LoVo (cell line): ENCODE measurements around the gene TBX18.

Experiments
- DNase-seq: peaks from one replicate; pipeline ENCODE4 v3.0.0-alpha.2; 2016; ENCODE audit warnings: low spot score

Gene TBX18

DNA sequence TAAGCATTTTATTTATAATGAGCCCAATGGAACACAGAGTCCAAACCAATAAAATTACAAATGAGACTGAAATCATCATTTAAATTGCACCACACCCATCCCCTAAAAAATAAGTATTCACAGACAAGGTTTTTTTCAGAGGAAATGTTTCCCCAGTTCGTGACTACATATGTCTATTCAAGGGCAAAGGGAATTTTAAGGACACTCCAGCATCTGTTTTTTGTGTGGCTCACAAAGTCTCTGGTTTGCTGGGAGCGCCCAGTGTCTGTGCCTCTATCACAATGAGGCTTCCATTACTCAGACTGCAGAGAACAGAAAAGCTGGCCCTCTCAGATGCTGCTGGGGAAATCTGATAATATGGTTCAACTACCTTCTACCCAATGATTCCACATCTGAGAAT, 16.0 kb downstream of the TBX18 start:
- DNase-seq: no peak

DNA sequence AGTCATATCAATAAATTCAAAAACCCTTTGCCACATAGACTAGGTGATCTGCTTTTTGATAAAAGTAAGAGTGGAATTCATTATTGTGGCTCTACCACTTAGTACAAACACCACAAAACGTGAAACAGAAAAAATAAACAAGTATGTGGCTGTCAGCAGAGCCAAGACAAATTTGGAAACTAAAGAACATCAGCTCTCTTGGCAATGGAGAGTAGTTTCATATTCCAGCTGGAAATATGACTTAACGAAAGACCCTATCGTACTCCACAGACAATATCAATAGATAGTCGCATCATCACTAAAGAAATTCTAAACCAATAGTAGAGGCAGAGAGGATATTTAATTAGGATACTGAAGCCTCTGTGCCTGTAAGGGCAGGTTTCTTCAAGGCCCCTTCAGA, 20.8 kb downstream of the TBX18 start:
- DNase-seq: no peak

DNA sequence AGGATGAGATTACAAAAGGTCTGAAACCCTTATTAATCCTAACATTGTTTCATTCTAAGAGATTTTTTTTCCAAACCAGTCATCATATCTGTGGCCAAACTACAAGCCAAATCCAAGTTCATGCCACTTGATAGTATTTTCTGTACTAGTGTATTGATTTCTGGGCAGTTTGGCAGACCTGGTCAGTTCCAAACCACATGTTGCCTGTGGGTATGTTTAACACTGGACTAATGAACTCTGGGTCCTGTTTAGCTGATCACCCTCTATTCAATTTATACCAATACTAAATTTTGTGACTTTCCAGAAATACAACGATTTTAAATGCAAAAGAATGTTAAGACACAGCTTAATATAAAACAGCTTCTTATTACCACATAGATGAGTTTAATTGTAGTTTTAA, 24.0 kb downstream of the TBX18 start:
- no peak for DNase-seq

DNA sequence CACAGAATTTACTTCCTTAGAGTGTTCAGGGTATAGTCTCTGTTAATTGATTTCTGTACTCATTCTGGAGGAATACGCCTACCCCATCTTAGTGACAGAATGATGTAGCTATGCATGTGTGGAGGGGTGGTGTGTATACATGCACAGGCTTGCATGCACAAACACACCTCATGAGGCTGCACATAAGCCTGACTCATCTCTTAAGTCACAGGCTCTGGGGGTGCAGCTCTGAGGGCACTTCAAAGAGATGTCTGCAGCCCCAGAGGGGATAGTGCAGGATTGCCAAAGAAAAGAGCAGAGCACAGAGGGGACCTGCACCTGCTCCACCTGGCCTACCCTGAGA, 24.6 kb downstream of the TBX18 start:
- DNase-seq: no peak

DNA sequence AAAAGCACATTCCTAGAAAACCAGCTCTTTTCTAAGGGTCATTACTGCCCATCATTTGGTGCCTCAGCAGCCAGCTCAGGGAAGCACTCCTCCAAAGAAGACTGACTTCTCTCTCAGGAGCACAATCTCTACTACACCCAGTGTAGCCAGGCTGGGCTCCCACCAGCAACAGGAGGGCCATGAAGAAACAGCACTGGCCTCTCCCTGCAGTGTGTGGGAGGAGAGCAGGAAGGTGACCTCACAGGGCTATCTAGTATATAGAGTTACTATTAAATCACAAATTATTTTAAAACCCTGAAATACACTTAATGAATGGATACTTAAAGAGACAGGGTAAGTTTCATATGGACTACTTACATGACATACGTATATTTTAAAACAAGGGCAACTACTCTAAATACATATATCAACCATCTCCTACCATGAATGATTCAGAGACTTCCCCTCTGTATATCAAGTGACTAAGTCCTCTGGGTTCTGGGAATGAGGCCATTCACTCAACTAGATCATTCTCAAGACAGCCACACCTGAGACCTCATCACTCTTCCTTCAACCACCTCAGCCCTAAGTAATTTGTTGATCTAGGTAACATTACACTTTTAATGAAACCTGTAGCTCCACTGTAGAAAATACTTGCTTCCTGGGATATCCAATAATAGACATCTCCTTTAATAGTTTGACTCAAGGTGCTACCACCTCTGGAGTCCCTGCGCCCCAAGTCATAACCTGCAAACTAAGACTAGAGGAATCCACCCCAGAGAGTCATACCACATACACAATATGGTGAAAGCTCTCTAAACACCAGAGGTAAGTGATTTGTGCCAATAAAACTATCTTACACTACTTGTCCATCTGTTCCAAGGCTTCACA, 25.2 kb downstream of the TBX18 start:
- DNase-seq: no peak

DNA sequence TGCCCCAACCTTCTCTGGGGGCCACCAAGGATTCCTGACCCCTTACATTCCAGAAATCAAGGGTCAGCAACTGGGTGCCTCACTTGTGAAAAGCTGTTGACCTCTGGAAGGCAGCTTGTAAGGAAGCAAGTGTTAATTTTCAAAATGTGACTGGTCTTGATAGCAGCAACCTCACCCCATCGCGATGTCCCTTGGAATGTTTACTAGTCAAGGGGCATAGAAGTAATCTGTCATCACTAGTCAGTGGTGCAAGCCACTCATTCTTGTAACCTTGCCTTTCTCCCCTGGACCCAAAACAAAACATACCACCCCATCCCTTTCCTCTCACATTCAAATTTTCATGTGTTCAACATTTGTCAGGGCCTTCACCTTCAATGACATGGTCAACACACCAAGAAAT, 30.5 kb downstream of the TBX18 start:
- DNase-seq: no peak

DNA sequence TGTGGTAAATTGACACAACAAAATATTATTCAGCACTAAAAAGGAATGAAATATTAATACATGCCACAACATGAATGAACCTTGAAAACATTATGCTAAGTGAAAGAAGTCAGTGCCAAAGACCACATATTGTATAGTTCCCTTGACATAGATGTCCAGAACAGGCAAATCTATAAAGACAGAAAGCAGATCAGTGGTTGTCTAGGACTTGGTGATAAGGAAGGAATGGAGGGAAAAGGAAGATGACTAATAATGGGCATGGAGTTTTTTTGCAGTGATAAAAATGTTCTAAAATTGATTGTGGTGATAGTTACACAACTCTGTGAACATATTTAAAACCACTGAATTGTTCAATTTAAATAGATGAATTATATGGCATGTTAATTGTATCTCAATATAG, 32.5 kb downstream of the TBX18 start:
- no peak for DNase-seq

DNA sequence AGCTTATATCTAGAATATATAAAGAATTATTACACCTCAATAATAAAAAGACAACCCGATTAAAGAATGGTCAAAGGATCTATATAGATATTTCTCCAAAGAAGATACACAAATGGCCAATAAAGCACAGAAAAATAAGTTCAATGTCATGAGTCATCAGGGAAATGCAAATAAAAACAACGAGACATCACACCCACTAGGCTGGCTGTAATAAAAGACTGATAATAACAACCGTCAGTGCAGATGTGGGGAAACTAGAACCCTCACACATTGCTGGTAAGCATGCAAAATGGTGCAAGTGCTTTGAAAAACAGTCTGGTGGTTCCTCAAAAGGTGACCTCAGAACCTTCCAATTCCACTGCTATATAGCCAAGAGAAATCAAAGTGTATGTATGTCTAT, 33.0 kb downstream of the TBX18 start:
- no peak for DNase-seq

DNA sequence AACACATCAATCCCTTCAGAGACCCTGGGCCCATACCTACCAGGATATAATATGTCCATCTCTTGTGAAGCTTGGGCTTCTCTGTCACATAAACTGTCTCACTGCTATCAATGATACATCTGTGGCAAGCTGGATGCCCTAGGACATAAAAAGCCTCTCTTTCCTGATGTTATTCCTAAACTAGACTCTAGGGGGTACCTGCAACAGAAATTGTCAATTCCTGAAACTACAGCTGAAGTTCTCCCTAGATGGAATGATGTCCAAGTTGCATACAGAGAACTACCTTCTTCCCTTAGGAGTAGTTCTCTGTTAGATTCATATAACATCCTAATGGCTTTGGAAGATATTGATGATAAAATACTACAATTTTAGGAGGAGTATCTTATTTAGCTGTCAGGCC, 35.8 kb downstream of the TBX18 start:
- DNase-seq: peak; percentile 25

DNA sequence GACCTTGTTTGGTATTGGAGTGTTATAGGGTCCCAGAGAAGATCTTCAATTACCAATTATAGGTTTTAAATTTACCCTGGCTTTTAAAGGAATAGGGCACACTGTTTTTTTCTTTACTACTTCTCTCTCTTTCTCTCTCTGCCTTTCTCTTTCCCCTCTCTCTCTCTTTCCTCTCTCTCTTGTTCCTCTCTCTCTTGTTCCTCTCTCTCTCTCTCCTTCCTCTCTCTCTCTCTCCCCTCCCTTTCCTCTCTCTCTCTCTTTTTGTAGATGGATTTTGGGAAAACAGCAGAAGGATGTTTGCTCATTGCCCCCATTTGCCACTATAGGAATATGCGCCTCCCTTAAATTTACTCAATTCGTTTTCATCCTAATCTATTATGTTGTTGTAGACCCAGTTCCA, 45.2 kb downstream of the TBX18 start:
- DNase-seq: no peak

DNA sequence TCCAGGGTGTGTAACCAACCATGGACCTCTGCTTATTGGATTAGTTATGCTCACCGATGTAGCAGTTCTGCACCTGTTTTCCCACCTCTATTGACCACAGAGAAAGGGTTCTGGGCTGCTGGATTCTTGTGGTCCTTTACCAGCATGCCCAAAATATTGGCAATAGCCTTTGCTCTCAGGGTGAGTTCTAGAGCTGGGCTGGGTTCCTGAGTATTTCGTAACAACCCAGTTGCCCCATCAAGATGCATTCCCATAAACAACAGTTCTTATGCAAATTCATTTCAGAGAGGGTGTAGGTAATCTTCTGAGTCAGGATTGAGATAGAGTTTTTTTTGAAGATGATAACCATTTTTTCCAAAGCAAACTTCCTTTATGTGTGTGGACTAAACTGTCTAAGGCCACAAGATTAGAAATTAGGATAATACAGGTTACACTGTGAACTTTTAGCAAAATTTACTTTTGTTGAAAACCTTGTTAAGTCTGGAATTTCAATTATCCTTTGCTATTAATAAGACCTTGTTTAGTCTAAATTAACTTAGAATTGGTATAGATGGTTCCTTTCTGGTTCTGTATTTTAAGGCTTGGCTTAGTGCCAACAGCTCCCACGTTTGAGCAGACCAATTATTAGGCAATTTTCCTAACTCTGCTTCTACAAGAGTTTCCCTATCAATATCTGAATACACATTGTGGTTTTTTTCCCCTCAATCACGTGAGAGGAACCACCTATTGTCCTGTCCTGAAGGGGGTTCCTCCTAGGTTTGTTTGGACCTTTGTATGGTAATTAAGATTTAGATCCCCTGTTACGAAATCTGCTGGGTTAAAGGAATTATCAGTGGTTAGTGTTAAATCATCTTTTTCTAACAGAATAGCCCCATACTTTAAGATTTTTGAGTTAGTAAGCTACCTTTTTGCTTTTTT, 46.1 kb downstream of the TBX18 start:
- DNase-seq: no peak

DNA sequence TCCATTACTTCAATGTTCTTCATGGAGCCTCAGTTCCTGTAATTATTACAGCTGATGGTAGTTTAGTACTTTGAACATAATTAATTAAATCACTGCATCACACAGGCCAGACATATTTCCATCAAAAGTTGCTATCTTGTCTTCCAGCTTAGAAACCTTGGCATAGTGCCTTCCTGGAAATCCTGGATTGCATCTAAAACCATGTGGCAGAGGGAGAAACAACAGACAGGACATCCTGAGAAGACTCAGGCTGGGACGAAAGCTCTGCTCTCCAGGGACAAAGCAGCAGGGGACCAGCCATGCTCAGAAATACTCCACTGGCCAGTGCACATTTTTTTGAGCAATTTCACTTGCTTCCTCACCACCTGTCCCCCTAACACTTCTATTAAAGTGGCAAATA, 55.3 kb downstream of the TBX18 start:
- no peak for DNase-seq

DNA sequence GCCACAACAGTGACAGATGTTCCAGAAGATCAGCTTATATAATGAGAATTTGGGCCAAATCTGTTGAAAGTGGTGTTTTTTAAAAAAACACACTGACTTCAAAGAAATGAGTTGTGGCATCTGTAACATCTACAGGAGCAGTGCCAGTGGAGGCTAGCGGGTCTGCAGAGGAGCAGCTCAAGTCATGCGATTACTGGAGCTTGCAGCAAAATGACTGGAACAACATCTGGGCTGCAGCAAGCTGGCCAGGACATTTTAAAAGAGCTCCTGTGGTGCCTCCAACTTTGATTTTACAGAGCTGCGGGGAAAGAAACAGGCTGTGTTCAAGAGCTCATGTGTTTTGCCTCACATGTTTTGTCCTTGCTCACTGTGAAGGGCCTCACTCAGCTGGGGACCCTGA, 57.2 kb downstream of the TBX18 start:
- DNase-seq: no peak

DNA sequence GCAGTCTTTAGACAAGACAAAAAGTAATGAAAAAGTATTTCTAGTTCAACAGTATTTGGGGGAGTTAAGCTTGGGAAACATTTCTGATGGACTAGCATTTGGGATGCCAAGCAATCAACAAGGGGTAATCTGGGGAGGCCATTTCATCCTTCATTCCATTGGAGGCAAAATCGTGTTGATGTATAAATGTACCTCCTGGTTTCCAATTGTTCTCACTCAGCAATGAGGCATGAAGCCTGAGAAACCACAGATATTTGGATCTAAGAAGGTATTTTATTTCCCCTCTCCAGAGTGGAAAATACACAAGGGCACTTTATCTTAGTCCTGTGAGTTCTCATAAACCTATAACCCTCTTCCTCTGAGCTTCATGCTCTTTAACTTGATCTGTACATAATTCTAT, 68.2 kb downstream of the TBX18 start:
- no peak for DNase-seq

DNA sequence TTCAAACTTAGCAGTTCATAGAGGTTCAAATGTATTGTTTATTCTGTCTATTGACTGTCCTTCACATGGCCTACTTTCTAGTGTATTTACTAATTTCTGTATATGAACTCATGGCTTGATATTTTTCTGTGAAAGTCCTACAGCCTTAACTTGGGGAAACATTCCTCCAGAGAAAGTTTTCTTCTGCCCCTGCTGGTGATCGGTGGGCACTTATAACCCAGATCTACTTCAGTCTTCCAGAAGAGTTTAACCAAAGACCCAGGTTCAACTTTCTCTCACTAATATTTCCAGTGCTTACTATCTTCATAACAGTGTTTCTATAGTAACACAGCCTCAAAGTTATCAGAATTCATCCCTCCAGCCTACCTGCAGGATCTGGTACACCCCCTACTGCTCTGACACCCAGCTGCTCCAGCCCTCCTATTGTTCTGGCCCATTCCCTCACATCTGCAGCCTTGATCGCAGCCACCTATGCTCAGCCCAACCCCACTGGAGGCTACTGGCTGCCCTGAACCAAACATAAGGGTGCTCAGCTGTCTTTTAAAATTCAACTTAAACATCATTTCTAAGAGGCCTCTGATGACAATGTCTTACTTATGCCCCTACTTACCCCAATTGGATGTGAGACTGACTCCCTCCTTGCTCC, 72.3 kb downstream of the TBX18 start:
- DNase-seq: no peak

DNA sequence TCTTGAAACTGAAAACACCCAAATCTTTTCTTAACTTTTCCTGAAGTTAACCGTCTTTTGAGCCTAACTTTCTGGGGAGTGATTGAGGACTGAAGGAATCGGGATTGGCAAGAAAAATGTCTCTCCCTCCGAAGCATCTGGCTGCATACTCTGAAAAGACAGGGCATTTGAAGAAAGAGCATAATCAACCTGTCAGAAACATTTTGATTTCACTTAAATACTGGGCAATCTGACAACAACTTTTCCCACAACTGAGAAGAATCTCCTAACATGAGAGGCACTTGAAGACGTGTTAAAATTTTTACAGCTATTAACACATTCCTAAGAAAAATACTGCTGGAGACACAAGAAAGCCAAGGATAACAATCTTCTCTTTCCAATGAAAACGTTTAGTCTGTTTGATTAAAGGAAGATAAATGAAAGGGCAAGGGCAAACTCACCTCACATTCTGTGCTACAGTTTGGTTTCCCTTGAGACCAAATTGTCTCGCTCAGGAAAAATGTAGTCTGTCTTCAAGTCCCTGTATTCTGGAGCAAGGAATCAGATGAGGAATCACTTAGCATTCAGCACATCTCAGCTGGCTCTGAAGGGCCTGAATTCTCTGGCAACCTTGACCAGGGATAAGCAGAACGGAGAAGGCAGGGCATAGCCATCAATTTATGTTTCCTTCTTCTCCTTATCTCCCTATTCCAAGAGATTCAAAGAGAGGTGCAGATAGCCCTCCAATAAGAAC, 76.1 kb downstream of the TBX18 start:
- DNase-seq: no peak

DNA sequence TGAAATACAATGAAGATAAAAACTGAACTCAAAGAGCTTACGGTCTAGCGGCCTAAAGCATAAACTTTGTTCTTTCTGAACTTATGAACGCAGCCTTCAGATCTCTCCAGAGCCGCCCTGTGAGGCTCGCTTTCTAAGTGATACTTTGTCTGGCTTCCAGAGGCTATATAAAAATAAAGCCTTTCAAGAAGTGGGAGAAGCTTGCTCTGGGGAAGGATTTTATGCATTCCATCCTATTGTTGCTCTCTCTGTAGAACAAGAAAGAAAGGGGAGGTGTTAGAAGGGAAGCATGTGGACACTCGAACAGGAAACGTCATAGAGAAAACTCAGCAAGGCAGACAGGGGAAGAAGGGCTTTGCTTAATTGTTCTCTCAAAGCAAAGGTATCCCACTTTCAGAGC, 77.0 kb downstream of the TBX18 start:
- DNase-seq: no peak

DNA sequence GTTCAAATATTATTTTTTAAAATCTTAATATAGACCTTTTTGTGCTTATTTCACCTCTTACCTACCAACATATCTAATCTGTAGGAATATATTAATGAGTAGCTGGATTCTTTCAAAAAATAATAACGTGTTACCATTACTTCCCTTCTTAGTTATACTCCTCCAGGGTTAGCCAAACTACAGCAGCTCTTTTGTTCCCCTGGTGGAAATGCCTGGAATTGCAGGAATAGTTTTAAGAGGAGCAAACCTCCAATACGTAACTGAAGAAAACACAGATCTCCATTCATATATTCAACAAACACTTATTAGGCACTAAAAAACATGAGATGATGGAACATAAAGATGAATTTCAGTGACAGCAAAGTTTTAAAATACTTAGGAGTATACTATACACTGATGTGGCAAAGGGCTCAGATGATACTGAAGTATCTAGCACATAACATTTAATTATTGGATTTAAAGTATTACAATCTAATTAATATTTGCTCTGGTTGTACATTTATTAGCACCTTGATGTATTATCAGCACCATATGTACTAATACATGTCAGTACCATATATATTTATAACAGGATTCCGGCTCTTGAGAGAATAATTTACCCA, 78.3 kb downstream of the TBX18 start:
- no peak for DNase-seq

DNA sequence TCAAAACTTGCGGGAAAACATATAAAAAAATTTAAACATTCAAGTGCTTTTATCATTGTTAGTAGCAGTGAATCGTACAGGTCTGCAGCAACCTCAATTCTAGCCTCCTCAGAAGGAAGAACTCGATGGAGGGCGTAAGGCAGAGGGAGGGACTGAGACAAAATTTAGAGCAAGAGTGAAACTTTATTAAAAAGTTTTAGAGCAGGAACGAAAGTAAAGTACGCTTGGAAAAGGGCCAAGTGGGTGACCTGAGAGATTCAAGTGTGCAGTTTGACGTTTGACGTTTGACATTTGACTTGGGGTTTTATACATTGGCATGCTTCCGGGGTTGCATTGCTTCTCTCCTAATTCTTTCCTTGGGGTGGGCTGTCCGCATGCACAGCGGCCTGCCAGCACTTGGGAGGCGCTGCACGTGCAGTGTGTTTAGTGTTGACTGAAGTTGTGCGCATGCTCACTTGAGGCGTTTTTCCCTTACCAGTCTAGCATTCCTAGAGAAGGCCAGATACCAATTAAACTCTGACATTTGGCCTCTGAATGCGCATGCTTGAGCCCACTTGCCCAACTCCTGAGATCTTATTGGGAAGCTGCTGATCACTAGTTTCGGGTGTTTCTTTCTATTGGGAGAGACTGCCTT, 82.6 kb downstream of the TBX18 start:
- DNase-seq: no peak

DNA sequence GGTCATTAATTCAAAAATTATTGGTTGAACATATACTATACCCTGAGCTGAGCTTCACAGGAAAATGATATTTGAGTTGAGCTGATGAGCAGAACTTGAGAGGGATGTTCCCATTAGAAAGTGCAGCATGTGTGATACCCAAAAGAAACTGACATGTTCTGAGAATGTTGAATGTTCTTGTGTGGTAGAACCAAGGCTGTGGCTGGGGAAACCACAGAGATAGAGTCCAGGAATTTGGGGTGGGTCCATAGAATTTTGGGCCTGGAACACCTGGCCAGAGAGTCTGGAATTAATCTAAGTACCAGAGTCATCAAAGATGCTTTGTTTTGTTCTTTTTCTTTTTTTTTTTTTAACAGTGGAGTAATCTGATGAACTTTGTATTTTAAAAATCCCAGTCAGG, 88.7 kb downstream of the TBX18 start:
- DNase-seq: no peak

DNA sequence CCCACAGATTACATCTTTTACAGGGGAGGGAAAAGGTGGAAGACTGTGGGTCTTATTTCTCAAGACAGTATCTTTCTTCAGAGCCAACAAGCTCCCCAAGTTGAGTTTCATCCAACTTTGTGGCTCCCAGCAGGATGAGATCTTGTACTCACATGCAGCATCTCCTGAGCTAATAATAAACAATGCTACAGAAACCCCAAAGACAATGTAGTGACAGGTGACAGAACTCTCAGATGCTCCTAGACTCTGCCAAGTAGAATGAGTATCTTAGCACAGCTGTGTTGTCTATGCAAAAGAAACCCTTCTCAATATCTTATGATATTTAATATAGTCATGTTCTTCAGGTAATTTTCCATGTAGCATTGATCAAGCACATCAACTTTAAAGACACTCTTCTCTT, 90.0 kb downstream of the TBX18 start:
- DNase-seq: no peak
